Endometrium (tissue), 2 donors: Measurements from ENCODE around the gene PCNX2.
"Not testable (repeated sequence)": the region's sequence is repeated elsewhere in the genome, so short reads cannot be mapped to it uniquely, and the experiment has no call there.

Experiments
- FAIRE-seq: peaks from 2 replicates; lab custom pipeline; 2012; peaks lifted over from hg19 to GRCh38; lab: Jason Lieb, UNC
- donor health status: control.
- donor health status: control.

PCNX2 gene

GRCh38 chr1:233217832-233218231 lies 77.7 kb downstream of the PCNX2 start:
- no peak for FAIRE-seq

- no peak for FAIRE-seq
Observed at GRCh38 chr1:233216009-233216408, 79.5 kb downstream of the PCNX2 start.

- FAIRE-seq, result no peak
Observed at GRCh38 chr1:233215135-233215760, 80.3 kb downstream of the PCNX2 start.

GRCh38 chr1:233211595-233211994 lies 83.9 kb downstream of the PCNX2 start:
- FAIRE-seq, result no peak

GRCh38 chr1:233211106-233211505 lies 84.4 kb downstream of the PCNX2 start:
- no peak for FAIRE-seq

- no peak for FAIRE-seq
Observed at GRCh38 chr1:233209481-233209880, 86.0 kb downstream of the PCNX2 start.

- FAIRE-seq, result peak; percentile 85
Observed at GRCh38 chr1:233208687-233209086, 86.8 kb downstream of the PCNX2 start.

GRCh38 chr1:233197940-233198339 lies 97.6 kb downstream of the PCNX2 start:
- FAIRE-seq, result no peak

- FAIRE-seq, result no peak
Observed at GRCh38 chr1:233193741-233194140, 101.8 kb downstream of the PCNX2 start.

- no peak for FAIRE-seq
Observed at GRCh38 chr1:233190987-233191386, 104.5 kb downstream of the PCNX2 start.

GRCh38 chr1:233189526-233189925 lies 106.0 kb downstream of the PCNX2 start:
- peak; percentile 96 for FAIRE-seq

- FAIRE-seq, result no peak
Observed at GRCh38 chr1:233188061-233188460, 107.5 kb downstream of the PCNX2 start.

- no peak for FAIRE-seq
Observed at GRCh38 chr1:233183226-233184020, 112.1 kb downstream of the PCNX2 start.

- no peak for FAIRE-seq
Observed at GRCh38 chr1:233182587-233182986, 112.9 kb downstream of the PCNX2 start.

- FAIRE-seq, result no peak
Observed at GRCh38 chr1:233180641-233181364, 114.7 kb downstream of the PCNX2 start.

GRCh38 chr1:233179638-233180037 lies 115.9 kb downstream of the PCNX2 start:
- FAIRE-seq, result not testable (repeated sequence)

- FAIRE-seq, result no peak
Observed at GRCh38 chr1:233172201-233172600, 123.3 kb downstream of the PCNX2 start.

- no peak for FAIRE-seq
Observed at GRCh38 chr1:233170741-233171140, 124.8 kb downstream of the PCNX2 start.

- peak; percentile 15 for FAIRE-seq
Observed at GRCh38 chr1:233168384-233168783, 127.1 kb downstream of the PCNX2 start.

GRCh38 chr1:233166896-233167295 lies 128.6 kb downstream of the PCNX2 start:
- no peak for FAIRE-seq

- no peak for FAIRE-seq
Observed at GRCh38 chr1:233163696-233164095, 131.8 kb downstream of the PCNX2 start.

GRCh38 chr1:233158322-233158721 lies 137.2 kb downstream of the PCNX2 start:
- no peak for FAIRE-seq

- no peak for FAIRE-seq
Observed at GRCh38 chr1:233157245-233157644, 138.3 kb downstream of the PCNX2 start.
